Osteoblast (primary cell): ENCODE data around the gene RUNX3. TPM values are rescaled to one million over a fixed set of nuclear protein-coding genes. Genes with fewer than 3 reads are reported as not detected.

Source experiments
- DNase-seq: peaks from one replicate; pipeline ENCODE4 v3.0.0; 2011; ENCODE audit warnings: low spot score, mixed read lengths; ENCODE audit not compliant: insufficient read length; ENCODE audit errors: missing footprints
- H2AFZ ChIP-seq: 2 replicates; pipeline ENCODE4 v1.6.0; 2011; ENCODE audit warnings: mild to moderate bottlenecking, low read length
- H3K27ac ChIP-seq: 2 replicates; pipeline ENCODE4 v1.5.1; 2011; ENCODE audit warnings: mild to moderate bottlenecking, low read depth, low read length, moderate library complexity
- H3K27me3 ChIP-seq: 2 replicates; pipeline ENCODE4 v1.6.0; 2012; ENCODE audit warnings: mild to moderate bottlenecking, control low read depth, inconsistent platforms, low read length, moderate library complexity; ENCODE audit not compliant: insufficient read depth
- H3K36me3 ChIP-seq: 2 replicates; pipeline ENCODE4 v1.5.1; 2011; ENCODE audit warnings: mild to moderate bottlenecking, low read length, control low read depth, moderate library complexity; ENCODE audit not compliant: insufficient read depth
- H3K4me1 ChIP-seq: 2 replicates; pipeline ENCODE4 v1.5.1; 2011; ENCODE audit warnings: mild to moderate bottlenecking, low read length, control low read depth, moderate library complexity; ENCODE audit not compliant: insufficient read depth
- H3K4me2 ChIP-seq: 2 replicates; pipeline ENCODE4 v1.6.0; 2011; ENCODE audit warnings: mild to moderate bottlenecking, low read length; ENCODE audit not compliant: insufficient read depth
- H3K4me3 ChIP-seq: fragments of 200-600 bp; sonication (generic); 3 replicates; pipeline ENCODE4 v1.5.1; 2012; ENCODE audit warnings: mild to moderate bottlenecking, low read length, inconsistent platforms; ENCODE audit not compliant: insufficient read depth
- H3K79me2 ChIP-seq: 2 replicates; pipeline ENCODE4 v1.6.0; 2012; ENCODE audit warnings: mild to moderate bottlenecking, low read length, control low read depth, inconsistent platforms; ENCODE audit not compliant: insufficient read depth
- H3K9me3 ChIP-seq: 2 replicates; pipeline ENCODE4 v1.5.1; 2011; ENCODE audit warnings: low read depth, low read length, control low read depth
- H4K20me1 ChIP-seq: 2 replicates; pipeline ENCODE4 v1.6.0; 2012; ENCODE audit warnings: mild to moderate bottlenecking, low read length, control low read depth; ENCODE audit not compliant: insufficient read depth
- CTCF ChIP-seq: IDR thresholded peaks from 2 replicates; pipeline ENCODE4 v1.5.1; 2011; ENCODE audit warnings: mild to moderate bottlenecking, low read depth, low read length, moderate library complexity; ENCODE audit errors: extremely low read depth
- total RNA-seq: library from RNA; depleted of rRNA; stranded (reverse); fragments of >200 nt; gene quantifications from 2 replicates; pipeline ENCODE4 v1.2.3, GENCODE V29; 2012

Gene RUNX3
- total RNA-seq, 1 donor = 3.6 TPM

DNA sequence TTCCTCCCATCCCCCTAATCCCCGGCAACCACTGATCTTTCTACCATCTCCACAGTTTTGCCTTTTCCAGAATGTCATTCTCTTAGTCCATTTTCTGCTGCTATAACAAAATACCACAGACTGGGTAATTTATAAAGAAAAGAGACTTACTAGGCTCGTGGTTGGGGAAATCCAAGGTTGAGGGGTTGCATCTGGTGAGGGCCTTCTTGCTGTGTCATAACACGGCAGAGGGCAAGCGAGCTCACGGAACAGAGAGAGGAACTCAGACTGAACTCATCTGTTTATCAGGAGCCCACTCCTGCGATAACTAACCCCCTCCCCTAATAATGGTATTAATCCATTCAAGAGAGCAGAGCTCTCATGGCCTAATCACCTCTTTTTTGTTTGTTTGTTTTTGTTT lies 52.0 kb downstream of the RUNX3 start:
- no peak for TF ChIP-seq CTCF
- DNase-seq = no peak
- H3K36me3 ChIP-seq = no peaks in the 10 kb centered on the region
- no peaks in the 10 kb centered on the region for H4K20me1 ChIP-seq
- H3K79me2 ChIP-seq = no peaks in the 10 kb centered on the region
- H3K9me3 ChIP-seq = no peaks in the 10 kb centered on the region
- H3K4me1 ChIP-seq = peaks cover 9% of the 10 kb centered on the region
- H3K4me3 ChIP-seq = no peak overlapping the region
- peaks cover 11% of the 10 kb centered on the region for H3K27me3 ChIP-seq
- H3K4me2 ChIP-seq = no peak overlapping the region
- no peak overlapping the region for H2AFZ ChIP-seq
- H3K27ac ChIP-seq = no peak overlapping the region

GRCh38 chr1:24875991-24876506 lies 54.0 kb downstream of the RUNX3 start:
- Histone ChIP-seq H4K20me1 (no peaks in the 10 kb centered on the region), H3K9me3 (no peaks in the 10 kb centered on the region), H3K4me1 (peaks cover 9% of the 10 kb centered on the region), H2AFZ (no peak overlapping the region), H3K4me3 (no peak overlapping the region), H3K27me3 (peaks cover 4% of the 10 kb centered on the region), H3K4me2 (no peak overlapping the region), H3K36me3 (no peaks in the 10 kb centered on the region), H3K79me2 (no peaks in the 10 kb centered on the region), H3K27ac (no peak overlapping the region)
- no peak for DNase-seq
- no peak for TF ChIP-seq CTCF

DNA sequence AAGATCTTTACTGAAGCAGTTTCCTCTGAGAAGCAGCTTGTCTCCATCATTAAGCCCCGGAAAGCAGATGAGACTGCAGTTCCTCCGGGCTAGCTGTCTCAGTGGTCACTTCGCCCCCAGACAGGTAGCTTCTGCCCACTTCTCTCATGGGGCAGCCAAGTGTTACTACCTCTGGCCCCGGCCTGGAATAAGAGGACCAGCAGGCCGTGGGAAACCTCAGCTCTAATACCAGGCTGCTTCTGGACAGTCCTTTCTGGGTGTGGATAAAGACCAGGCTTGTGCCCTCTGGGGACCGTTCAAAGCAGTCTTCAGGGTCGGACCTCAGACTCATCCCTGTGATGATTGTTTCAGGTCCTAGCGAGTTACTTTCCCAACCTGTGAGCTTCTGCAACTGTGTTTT lies 54.8 kb downstream of the RUNX3 start:
- no peak overlapping the region for H3K4me3 ChIP-seq
- no peaks in the 10 kb centered on the region for H3K79me2 ChIP-seq
- peaks cover 9% of the 10 kb centered on the region for H3K4me1 ChIP-seq
- no peaks in the 10 kb centered on the region for H3K9me3 ChIP-seq
- DNase-seq = no peak
- no peak for TF ChIP-seq CTCF
- H2AFZ ChIP-seq = no peak overlapping the region
- H3K27me3 ChIP-seq = peaks cover 4% of the 10 kb centered on the region
- H3K36me3 ChIP-seq = no peaks in the 10 kb centered on the region
- no peaks in the 10 kb centered on the region for H4K20me1 ChIP-seq
- no peak overlapping the region for H3K27ac ChIP-seq
- H3K4me2 ChIP-seq = no peak overlapping the region

DNA sequence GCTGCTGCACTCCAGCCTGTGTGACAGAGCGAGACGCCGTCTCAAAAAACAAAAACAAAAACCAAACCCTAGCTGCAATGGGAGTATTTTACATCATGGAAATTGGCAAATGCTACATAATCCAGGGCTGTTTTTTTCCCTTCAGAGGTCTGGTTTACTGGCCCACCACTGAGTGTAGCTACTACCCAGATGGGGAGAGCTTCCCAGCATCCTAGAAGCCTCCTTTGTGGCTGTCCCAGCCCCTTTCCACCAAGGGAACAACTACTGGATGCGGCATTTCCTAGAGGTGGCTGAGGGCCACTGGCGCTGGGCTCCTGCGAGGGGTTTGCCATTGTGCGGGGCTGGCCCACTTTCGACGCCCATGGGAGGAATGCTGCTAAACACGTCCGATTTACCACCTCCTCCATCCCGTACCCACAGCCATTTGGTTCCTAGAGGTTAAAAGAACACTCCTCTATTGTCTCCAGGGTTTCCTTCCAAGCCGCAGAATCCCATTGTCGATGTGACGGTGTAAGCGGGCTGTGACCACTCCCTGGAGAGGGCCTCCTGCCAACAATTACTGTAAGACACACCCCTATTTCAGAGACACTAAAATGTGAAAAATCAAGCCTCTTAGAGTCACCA lies 55.4 kb downstream of the RUNX3 start:
- no peak overlapping the region for H3K27ac ChIP-seq
- peaks cover 4% of the 10 kb centered on the region for H3K27me3 ChIP-seq
- H3K4me3 ChIP-seq = no peak overlapping the region
- H3K36me3 ChIP-seq = no peaks in the 10 kb centered on the region
- no peak overlapping the region for H2AFZ ChIP-seq
- no peak for DNase-seq
- no peaks in the 10 kb centered on the region for H3K79me2 ChIP-seq
- no peak for TF ChIP-seq CTCF
- no peaks in the 10 kb centered on the region for H4K20me1 ChIP-seq
- H3K9me3 ChIP-seq = no peaks in the 10 kb centered on the region
- no peak overlapping the region for H3K4me2 ChIP-seq
- H3K4me1 ChIP-seq = peaks cover 9% of the 10 kb centered on the region
